Endothelial cell of umbilical vein (primary cell): ENCODE data around the gene DIP2C. TPM values are rescaled to one million over a fixed set of nuclear protein-coding genes. Genes with fewer than 3 reads are reported as not detected.
"Not testable (repeated sequence)": the region's sequence is repeated elsewhere in the genome, so short reads cannot be mapped to it uniquely, and the experiment has no call there.

Experiments used
- BruUV-seq: library from RNA; stranded (reverse); fragments of 400-500 nt; replicated peaks from 2 replicates; lab custom pipeline; 2021; lab: Mats Ljungman, UMichigan
- CTCF ChIA-PET: fragments of 300-600, 350-600 bp; sonication (Branson Sonifier 250); formaldehyde crosslinking; loops from one replicate; lab custom pipeline; 2021; ENCODE audit warnings: antibody characterized with exemption, inconsistent platforms; lab: Charles Lee
- POLR2A ChIA-PET: fragments of 300-600, 350-600 bp; sonication (Branson Sonifier 250); formaldehyde crosslinking; loops from one replicate; lab custom pipeline; 2021; ENCODE audit warnings: antibody characterized with exemption, inconsistent platforms; lab: Charles Lee
- DNase-seq: peaks from one replicate; pipeline ENCODE4 v3.0.0-alpha.2; 2011; ENCODE audit warnings: low read depth, low spot score
- FAIRE-seq: peaks from 2 replicates; lab custom pipeline; 2011; peaks lifted over from hg19 to GRCh38; lab: Jason Lieb, UNC
- H2AFZ ChIP-seq: 2 replicates; pipeline ENCODE4 v1.6.0; 2012; ENCODE audit warnings: low read depth, low read length, control low read depth, inconsistent platforms
- H3K27ac ChIP-seq: 2 replicates; pipeline ENCODE4 v1.5.1; 2011; ENCODE audit warnings: low read depth, mild to moderate bottlenecking, control low read depth, low read length, moderate library complexity; ENCODE audit not compliant: insufficient read depth
- H3K27me3 ChIP-seq, 2 experiments: 2 replicates each; pipeline versions ENCODE4 v1.6.0 to v1.6.1; 2011; ENCODE audit warnings: low read length in 2 of 2, mixed read lengths in 1 of 2; ENCODE audit not compliant: control insufficient read depth in 2 of 2, insufficient read depth in 2 of 2
- H3K36me3 ChIP-seq, 2 experiments: 2 replicates in 1 of 2; 3 replicates in 1 of 2; pipeline ENCODE4 v1.5.1; 2011; ENCODE audit warnings: low read length in 2 of 2, mild to moderate bottlenecking in 1 of 2, moderate library complexity in 1 of 2; ENCODE audit not compliant: control insufficient read depth in 2 of 2, insufficient read depth in 2 of 2; ENCODE audit errors: extremely low read depth in 1 of 2
- H3K4me1 ChIP-seq: 3 replicates; pipeline ENCODE4 v1.5.1; 2011; ENCODE audit warnings: mild to moderate bottlenecking, low read length; ENCODE audit not compliant: control insufficient read depth, insufficient read depth; ENCODE audit errors: extremely low read depth
- H3K4me2 ChIP-seq: 2 replicates; pipeline ENCODE4 v1.6.1; 2011; ENCODE audit warnings: low read length, control low read depth, mixed read lengths; ENCODE audit not compliant: insufficient read depth
- H3K4me3 ChIP-seq, 3 experiments: fragments of 200-600 bp in 1 of 3; sonication (generic), shearing (Covaris generic) in 1 of 3; replicated peaks in 1 of 3; 2 replicates each; pipeline ENCODE4 v1.5.1; 2011 to 2016; ENCODE audit warnings: control low read depth in 3 of 3, low read length in 3 of 3, mild to moderate bottlenecking in 2 of 3, inconsistent platforms in 1 of 3, low read depth in 1 of 3, moderate library complexity in 1 of 3; ENCODE audit not compliant: insufficient read depth in 1 of 3
- H3K79me2 ChIP-seq: 2 replicates; pipeline ENCODE4 v1.6.0; 2012; ENCODE audit warnings: low read length, inconsistent platforms; ENCODE audit not compliant: control insufficient read depth, insufficient read depth
- H3K9ac ChIP-seq: replicated peaks from 2 replicates; pipeline ENCODE3; 2011; ENCODE audit warnings: low read length, control low read depth; ENCODE audit not compliant: insufficient read depth; ENCODE audit errors: extremely low read depth
- H3K9me1 ChIP-seq: replicated peaks from 3 replicates; pipeline ENCODE4 v1.6.0; 2011; ENCODE audit warnings: mild to moderate bottlenecking, low read length; ENCODE audit not compliant: control insufficient read depth, insufficient read depth; ENCODE audit errors: extremely low read depth
- H3K9me3 ChIP-seq: replicated peaks from 2 replicates; pipeline ENCODE4 v1.5.1; 2012; ENCODE audit warnings: low read length, inconsistent platforms; ENCODE audit not compliant: control insufficient read depth, insufficient read depth
- H4K20me1 ChIP-seq: replicated peaks from 2 replicates; pipeline ENCODE3; 2011; ENCODE audit warnings: mild to moderate bottlenecking, low read length; ENCODE audit not compliant: control insufficient read depth, insufficient read depth; ENCODE audit errors: extremely low read depth
- EZH2 ChIP-seq: IDR thresholded peaks from 2 replicates; pipeline ENCODE4 v1.6.1; 2012; ENCODE audit warnings: borderline replicate concordance, low read depth, mild to moderate bottlenecking, moderate library complexity, low read length, inconsistent platforms; ENCODE audit not compliant: severe bottlenecking
- FOS ChIP-seq: IDR thresholded peaks from 2 replicates; pipeline ENCODE4 v1.6.1; 2011; ENCODE audit warnings: mild to moderate bottlenecking, low read length, moderate library complexity, borderline replicate concordance; ENCODE audit not compliant: insufficient read depth
- GATA2 ChIP-seq: IDR thresholded peaks from 2 replicates; pipeline ENCODE4 v1.7.0; 2011; ENCODE audit warnings: low read depth, mild to moderate bottlenecking, moderate library complexity, mixed read lengths, low read length; ENCODE audit not compliant: insufficient read length, insufficient read depth
- JUN ChIP-seq: IDR thresholded peaks from 2 replicates; pipeline ENCODE4 v1.6.1; 2011; ENCODE audit warnings: borderline replicate concordance, low read depth; ENCODE audit not compliant: insufficient read length, insufficient read depth
- MYC ChIP-seq: IDR thresholded peaks from one replicate; pipeline ENCODE4 v1.6.1; 2011; ENCODE audit warnings: mild to moderate bottlenecking, low read depth, low read length
- POLR2A ChIP-seq: IDR thresholded peaks from 2 replicates; pipeline ENCODE4 v1.6.1; 2012; ENCODE audit warnings: low read depth, mild to moderate bottlenecking, control low read depth, low read length
- POLR2AphosphoS5 ChIP-seq: IDR thresholded peaks from 2 replicates; pipeline ENCODE4 v1.6.1; 2012; ENCODE audit warnings: low read depth, mild to moderate bottlenecking, control low read depth, low read length, moderate library complexity; ENCODE audit not compliant: insufficient read depth
- dilution Hi-C: fragments of 300-500 bp; cut with MboI; formaldehyde crosslinking; loops from one replicate; pipeline ENCODE4 v1.15.0; 2019; ENCODE audit warnings: low sequenced_read_pairs; ENCODE audit not compliant: extremely low pct_ligation_motif_present
- intact Hi-C: fragments of 100-400 bp; cut with micrococcal nuclease; formaldehyde crosslinking; loops from one replicate; pipeline ENCODE4 v1.10.0; 2022
- polyA plus RNA-seq, 4 experiments: library from polyadenylated mRNA; depleted of rRNA in 3 of 4; stranded (reverse) in 3 of 4; unstranded in 1 of 4; fragments of >200 nt; gene quantifications; 2 replicates each; pipeline versions ENCODE4 v1.2.1 to v1.2.3, GENCODE V29; 2011 to 2012; ENCODE audit warnings: missing spikeins in 1 of 4
- total RNA-seq: library from RNA; stranded (reverse); gene quantifications from 2 replicates; pipeline ENCODE4 v1.2.3, GENCODE V29; 2021
- TF ChIP-seq, protein P1 (sequence below), 2 donors: IDR thresholded peaks; 1 replicate in 1 of 2; 2 replicates in 1 of 2; pipeline ENCODE4 v1.5.1; 2011; ENCODE audit warnings: low read length in 2 of 2, mild to moderate bottlenecking in 2 of 2, moderate library complexity in 2 of 2, control low read depth in 1 of 2, inconsistent platforms in 1 of 2, low read depth in 1 of 2; ENCODE audit not compliant: insufficient read depth in 1 of 2; ENCODE audit errors: extremely low read depth in 1 of 2
- TF ChIP-seq, protein P2 (sequence below): IDR thresholded peaks from 2 replicates; pipeline ENCODE4 v1.6.1; 2011; ENCODE audit not compliant: insufficient read depth, insufficient read length

The DIP2C gene
- total and polyA plus RNA-seq, 2 donors (not counting 3 experiments of a cell fraction or from before 2014, with no cell fraction given), result 3.6 to 10.7 TPM

DNA sequence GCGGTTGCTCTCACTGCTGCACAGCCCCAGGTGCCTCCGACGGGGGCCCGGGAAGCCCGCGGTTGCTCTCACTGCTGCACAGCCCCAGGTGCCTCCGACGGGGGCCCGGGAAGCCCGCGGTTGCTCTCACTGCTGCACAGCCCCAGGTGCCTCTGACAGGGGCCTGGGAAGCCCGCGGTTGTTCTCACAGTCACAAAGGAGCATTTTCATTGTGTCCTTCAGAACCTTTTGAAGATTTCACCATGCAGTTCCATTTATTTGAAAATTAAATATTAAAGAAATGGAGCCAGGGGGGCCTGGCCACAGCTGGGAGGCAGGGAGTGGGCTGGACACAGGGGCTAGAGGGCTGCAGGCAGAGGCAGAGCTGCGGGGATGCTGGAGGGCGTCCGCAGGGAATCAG is 321.4 kb downstream of the DIP2C start:
- POLR2A ChIA-PET, H3K4me1 ChIP-seq, DNase-seq, H4K20me1 ChIP-seq, dilution Hi-C loops, FAIRE-seq, H3K9me3 ChIP-seq, H3K79me2 ChIP-seq, BruUV-seq, H3K27ac ChIP-seq, H3K9me1 ChIP-seq, H3K36me3 ChIP-seq, H3K27me3 ChIP-seq, CTCF ChIA-PET, H3K4me3 ChIP-seq, H3K9ac ChIP-seq, H3K4me2 ChIP-seq, intact Hi-C loops, H2AFZ ChIP-seq: not testable (repeated sequence)

DNA sequence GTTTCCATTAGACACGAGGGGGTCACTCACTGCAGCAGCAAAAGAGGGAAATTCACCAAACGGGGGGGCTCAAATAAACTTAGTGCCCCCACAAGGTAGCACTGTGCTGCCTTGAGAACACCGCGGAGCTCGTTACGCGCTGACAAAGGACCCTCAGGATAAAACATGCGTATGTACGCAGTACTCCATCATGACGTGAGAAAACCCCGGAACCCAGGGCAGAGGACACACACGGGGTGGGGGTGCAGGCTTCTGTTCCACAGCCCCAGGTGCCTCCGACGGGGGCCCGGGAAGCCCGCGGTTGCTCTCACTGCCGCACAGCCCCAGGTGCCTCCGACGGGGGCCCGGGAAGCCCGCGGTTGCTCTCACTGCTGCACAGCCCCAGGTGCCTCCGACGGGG is 321.8 kb downstream of the DIP2C start:
- intact Hi-C loops, result no loop called here
- Histone ChIP-seq H3K4me2 (no peak overlapping the region), H3K27ac (no peak overlapping the region), H2AFZ (no peak overlapping the region), H3K27me3 (no peaks in the 10 kb centered on the region), H3K4me1 (no peaks in the 10 kb centered on the region), H3K36me3 (peaks cover under 1 to 2% of the 10 kb centered on the region in 2 experiments), H3K79me2 (no peaks in the 10 kb centered on the region), H3K9me1 (no peaks in the 10 kb centered on the region), H4K20me1 (no peaks in the 10 kb centered on the region), H3K9ac (no peak overlapping the region), H3K4me3 (no peak overlapping the region), H3K9me3 (no peaks in the 10 kb centered on the region)
- FAIRE-seq (no peak), DNase-seq (no peak)
- no TSS peak for BruUV-seq
- POLR2A ChIA-PET, result no interaction called here
- TF ChIP-seq, protein P1, sequence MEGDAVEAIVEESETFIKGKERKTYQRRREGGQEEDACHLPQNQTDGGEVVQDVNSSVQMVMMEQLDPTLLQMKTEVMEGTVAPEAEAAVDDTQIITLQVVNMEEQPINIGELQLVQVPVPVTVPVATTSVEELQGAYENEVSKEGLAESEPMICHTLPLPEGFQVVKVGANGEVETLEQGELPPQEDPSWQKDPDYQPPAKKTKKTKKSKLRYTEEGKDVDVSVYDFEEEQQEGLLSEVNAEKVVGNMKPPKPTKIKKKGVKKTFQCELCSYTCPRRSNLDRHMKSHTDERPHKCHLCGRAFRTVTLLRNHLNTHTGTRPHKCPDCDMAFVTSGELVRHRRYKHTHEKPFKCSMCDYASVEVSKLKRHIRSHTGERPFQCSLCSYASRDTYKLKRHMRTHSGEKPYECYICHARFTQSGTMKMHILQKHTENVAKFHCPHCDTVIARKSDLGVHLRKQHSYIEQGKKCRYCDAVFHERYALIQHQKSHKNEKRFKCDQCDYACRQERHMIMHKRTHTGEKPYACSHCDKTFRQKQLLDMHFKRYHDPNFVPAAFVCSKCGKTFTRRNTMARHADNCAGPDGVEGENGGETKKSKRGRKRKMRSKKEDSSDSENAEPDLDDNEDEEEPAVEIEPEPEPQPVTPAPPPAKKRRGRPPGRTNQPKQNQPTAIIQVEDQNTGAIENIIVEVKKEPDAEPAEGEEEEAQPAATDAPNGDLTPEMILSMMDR (IDR thresholded peaks at IDR 0.05; ENCODE audit: extremely low read depth in 1 of 2, insufficient read depth in 1 of 2, low read depth in 1 of 2, low read length in 2 of 2), result no peak
- no peak for TF ChIP-seq EZH2
- TF ChIP-seq POLR2AphosphoS5, result no peak
- TF ChIP-seq JUN, result no peak
- no peak for TF ChIP-seq POLR2A
- TF ChIP-seq, protein P2, sequence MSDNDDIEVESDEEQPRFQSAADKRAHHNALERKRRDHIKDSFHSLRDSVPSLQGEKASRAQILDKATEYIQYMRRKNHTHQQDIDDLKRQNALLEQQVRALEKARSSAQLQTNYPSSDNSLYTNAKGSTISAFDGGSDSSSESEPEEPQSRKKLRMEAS, result no peak
- TF ChIP-seq GATA2, result no peak
- no peak for TF ChIP-seq FOS
- TF ChIP-seq MYC, result no peak
- dilution Hi-C loops, result no loop called here
- CTCF ChIA-PET, result no interaction called here
